T-cell (primary cell): ENCODE data around the gene POLE4. TPM values are rescaled to one million over a fixed set of nuclear protein-coding genes. Genes with fewer than 3 reads are reported as not detected.

Source experiments
- ATAC-seq, 4 experiments: fragments of 200-7000 bp in 3 of 4; fragments of 150-1000 bp in 1 of 4; cut with Tn5 transposase; replicated peaks in 1 of 4; 1 replicate in 3 of 4; 2 replicates in 1 of 4; pipeline ENCODE4 v1.10.0; 2021; ENCODE audit warnings: moderate library complexity in 3 of 4, mild to moderate bottlenecking in 2 of 4, moderate number of reproducible peaks in 1 of 4
- CTCF ChIA-PET, 2 donors: fragments of 300-600 bp; sonication (Branson Sonifier 250); formaldehyde crosslinking; loops; one replicate each; lab custom pipeline; 2022; ENCODE audit warnings: antibody characterized with exemption in 2 of 2; lab: Charles Lee
- POLR2A ChIA-PET, 2 donors: fragments of 300-600 bp; sonication (Branson Sonifier 250); formaldehyde crosslinking; loops; one replicate each; lab custom pipeline; 2022; ENCODE audit warnings: antibody characterized with exemption in 2 of 2; lab: Charles Lee
- DNase-seq, 35 experiments: peaks; one replicate each; pipeline versions ENCODE4 v3.0.0 to v3.0.0-alpha.2; 2013 to 2023
- H3K27ac ChIP-seq: one replicate; pipeline ENCODE4 v1.5.1; 2013; ENCODE audit warnings: low read length
- H3K27me3 ChIP-seq, 2 experiments: replicated peaks in 1 of 2; 1 replicate in 1 of 2; 2 replicates in 1 of 2; pipeline versions ENCODE4 v1.6.1 to v1.7.0; 2013; ENCODE audit warnings: low read length in 1 of 2, mixed read lengths in 1 of 2; ENCODE audit not compliant: control insufficient read depth in 2 of 2, insufficient read depth in 2 of 2; ENCODE audit errors: extremely low read depth in 1 of 2
- H3K36me3 ChIP-seq, 2 donors: 1 replicate in 1 of 2; 2 replicates in 1 of 2; pipeline versions ENCODE4 v1.6.1 to v1.7.0; 2013; ENCODE audit warnings: low read length in 1 of 2; ENCODE audit not compliant: control insufficient read depth in 2 of 2, insufficient read depth in 1 of 2; ENCODE audit errors: extremely low read depth in 1 of 2
- H3K4me1 ChIP-seq, 2 experiments: 1 replicate in 1 of 2; 2 replicates in 1 of 2; pipeline versions ENCODE4 v1.6.1 to v1.7.0; 2013; ENCODE audit warnings: low read length in 2 of 2, mixed read lengths in 1 of 2; ENCODE audit not compliant: insufficient read depth in 2 of 2, control insufficient read depth in 1 of 2; ENCODE audit errors: extremely low read depth in 1 of 2
- H3K4me3 ChIP-seq, 2 donors: 1 replicate in 1 of 2; 2 replicates in 1 of 2; pipeline versions ENCODE4 v1.5.1 to v1.7.0; 2013; ENCODE audit warnings: mild to moderate bottlenecking in 2 of 2, low read length in 1 of 2, moderate library complexity in 1 of 2; ENCODE audit not compliant: control insufficient read depth in 1 of 2; ENCODE audit errors: extremely low read depth in 1 of 2
- H3K9me3 ChIP-seq: 2 replicates; pipeline ENCODE4 v1.7.0; 2013
- H3K27ac Mint-ChIP-seq, 2 donors: one replicate each; pipeline ENCODE4 v1.8.0; 2020 to 2021; ENCODE audit warnings: mild to moderate bottlenecking in 2 of 2, mixed read lengths in 2 of 2
- H3K27me3 Mint-ChIP-seq, 2 donors: one replicate each; pipeline ENCODE4 v1.8.0; 2021 to 2022; ENCODE audit warnings: mixed read lengths in 2 of 2
- H3K36me3 Mint-ChIP-seq: one replicate; pipeline ENCODE4 v1.8.0; 2021; ENCODE audit warnings: mixed read lengths
- H3K4me1 Mint-ChIP-seq, 3 donors: one replicate each; pipeline ENCODE4 v1.8.0; 2020 to 2022; ENCODE audit warnings: mixed read lengths in 3 of 3, mild to moderate bottlenecking in 1 of 3
- H3K4me3 Mint-ChIP-seq, 3 donors: one replicate each; pipeline ENCODE4 v1.8.0; 2020 to 2022; ENCODE audit warnings: mild to moderate bottlenecking in 3 of 3, mixed read lengths in 3 of 3, moderate library complexity in 3 of 3
- H3K9me3 Mint-ChIP-seq, 3 donors: one replicate each; pipeline ENCODE4 v1.8.0; 2020 to 2022; ENCODE audit warnings: mixed read lengths in 3 of 3
- WGBS: methylation state at CpG from one replicate; pipeline ENCODE4 v1.1.5; 2013; ENCODE audit warnings: missing lambda C conversion rate; ENCODE audit not compliant: insufficient coverage; 5-methylcytosine and 5-hydroxymethylcytosine counted together
- total RNA-seq, 35 experiments: library from RNA in 6 of 35; stranded (reverse) in 6 of 35; fragments of 120-200 nt in 1 of 35; gene quantifications; one replicate each; pipeline versions ENCODE4 v1.2.1 to v1.2.4 and lab custom pipeline; 2013 to 2026

Gene POLE4
- total RNA-seq, 5 donors from 2014 or later (not counting 1 experiment from before 2014, with no cell fraction given), result 41.0 to 51.9 (median 47.6) TPM

DNA sequence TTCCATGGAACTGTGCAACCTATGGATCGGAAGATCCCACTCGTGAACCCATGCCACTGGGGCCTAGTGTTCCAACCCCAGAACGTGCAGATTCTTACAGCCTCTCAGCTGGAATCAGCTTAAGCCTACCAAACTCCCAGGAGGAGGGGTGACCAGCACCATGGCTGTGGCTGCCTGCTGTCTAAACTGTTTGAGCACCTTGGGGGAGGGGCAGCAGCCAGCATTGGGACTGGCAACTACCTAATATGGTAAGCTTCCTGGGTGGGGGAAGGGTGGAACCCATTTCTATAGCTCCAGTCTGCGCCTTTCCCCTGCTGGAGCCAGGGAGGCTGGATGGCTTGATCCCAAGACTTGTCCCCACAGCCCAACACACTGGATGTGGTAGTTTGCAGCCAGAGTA, 10.7 kb upstream of the POLE4 start:
- H3K4me3 ChIP-seq, result no peak overlapping the region
- POLR2A ChIA-PET, result no interaction called here
- H3K36me3 Mint-ChIP-seq, result no peaks in the 10 kb centered on the region
- peaks cover 0 to 3% of the 10 kb centered on the region in 2 experiments for H3K27me3 ChIP-seq
- peaks cover 2% of the 10 kb centered on the region for H3K9me3 ChIP-seq
- H3K4me3 Mint-ChIP-seq, result no peak overlapping the region
- H3K27me3 Mint-ChIP-seq, result peaks cover 4 to 9% of the 10 kb centered on the region in 2 donors
- no CpG with 5 or more reads among the region's 4 CpGs for WGBS
- no peak for DNase-seq
- H3K27ac ChIP-seq, result no peak overlapping the region
- H3K36me3 ChIP-seq, result peaks cover 0 to 3% of the 10 kb centered on the region in 2 donors
- CTCF ChIA-PET, result no interaction called here
- no peak for ATAC-seq
- H3K27ac Mint-ChIP-seq, result no peak overlapping the region
- no peaks in the 10 kb centered on the region for H3K4me1 Mint-ChIP-seq
- peaks cover 0 to 11% (median 5%) of the 10 kb centered on the region in 3 donors for H3K9me3 Mint-ChIP-seq
- H3K4me1 ChIP-seq, result no peaks in the 10 kb centered on the region

DNA sequence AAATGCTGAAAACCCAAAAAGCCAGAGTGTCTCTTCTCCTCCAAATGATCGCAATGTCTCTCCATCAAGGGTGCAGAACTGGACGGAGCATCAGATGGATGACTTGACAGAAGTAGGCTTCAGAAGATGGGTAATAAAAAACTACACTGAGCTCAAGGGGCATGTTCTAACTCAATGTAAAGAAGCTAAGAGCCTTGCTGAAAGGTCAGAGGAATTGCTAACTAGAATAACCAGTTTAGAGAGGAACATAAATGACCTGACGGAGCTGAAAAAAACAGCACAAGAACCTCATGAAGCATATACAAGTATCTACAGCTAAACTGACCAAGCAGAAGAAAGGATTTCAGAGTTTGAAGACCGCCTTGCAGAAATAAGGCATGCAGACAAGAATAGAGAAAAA, 9.7 kb upstream of the POLE4 start:
- Mint-ChIP-seq H3K4me3 (no peak overlapping the region), H3K27ac (no peak overlapping the region), H3K36me3 (no peaks in the 10 kb centered on the region), H3K27me3 (peaks cover 4% of the 10 kb centered on the region in 2 donors), H3K4me1 (no peaks in the 10 kb centered on the region), H3K9me3 (peaks cover 0 to 11% (median 5%) of the 10 kb centered on the region in 3 donors)
- Histone ChIP-seq H3K36me3 (peaks cover 0 to 4% of the 10 kb centered on the region in 2 donors), H3K4me3 (no peak overlapping the region), H3K27ac (no peak overlapping the region), H3K4me1 (peaks cover 0 to under 1% of the 10 kb centered on the region in 2 experiments), H3K9me3 (peaks cover 2% of the 10 kb centered on the region), H3K27me3 (peaks cover 0 to 3% of the 10 kb centered on the region in 2 experiments)
- no CpG with 5 or more reads among the region's 4 CpGs for WGBS
- ChIA-PET POLR2A (no interaction called here), CTCF (no interaction called here)
- ATAC-seq (no peak), DNase-seq (no peak)

DNA sequence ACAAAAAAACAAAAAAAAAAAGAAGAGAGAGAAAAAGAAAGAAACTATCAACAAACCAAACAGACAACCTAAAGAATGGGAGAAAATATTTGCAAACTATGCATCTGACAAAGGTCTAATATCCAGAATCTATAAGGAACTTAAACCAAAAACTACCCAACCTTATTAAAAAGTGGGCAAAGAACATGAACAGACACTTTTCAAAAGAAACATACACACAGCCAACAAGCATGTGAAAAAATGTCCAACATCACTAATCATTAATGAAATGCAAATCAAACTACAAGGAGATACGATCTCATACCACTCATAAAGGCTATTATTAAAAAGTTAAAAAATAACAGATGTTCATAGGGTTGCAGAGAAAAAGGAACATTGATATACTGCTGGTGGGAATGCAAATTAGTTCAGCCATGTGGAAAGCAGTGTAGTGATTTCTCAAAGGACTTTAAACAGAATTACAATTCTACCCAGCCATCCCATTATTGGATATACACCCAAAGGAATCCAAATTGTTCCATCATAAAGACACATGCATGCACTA, 7.2 kb upstream of the POLE4 start:
- ATAC-seq, result no peak
- no peaks in the 10 kb centered on the region for H3K36me3 Mint-ChIP-seq
- POLR2A ChIA-PET, result no interaction called here

DNA sequence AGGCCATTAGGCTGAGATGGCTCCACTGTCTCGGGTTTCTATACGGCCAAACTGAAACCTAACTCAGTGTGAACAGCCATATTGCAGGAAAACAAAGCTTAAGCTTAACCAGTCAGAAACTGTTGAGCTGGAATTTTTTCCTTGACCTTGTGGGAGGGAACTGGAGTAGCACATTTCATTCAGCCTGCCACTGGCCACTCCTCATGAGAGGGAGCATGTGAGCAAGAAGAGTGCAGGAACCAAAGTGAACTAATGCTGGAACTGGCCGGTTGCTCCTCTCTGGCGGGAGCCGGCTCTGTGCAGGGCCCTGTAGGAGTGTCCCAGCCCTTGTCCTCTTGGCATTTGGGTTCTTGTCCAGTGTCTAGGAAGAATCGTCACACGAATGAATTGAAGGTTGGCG, 5.9 kb upstream of the POLE4 start:
- ATAC-seq (no peak), DNase-seq (no peak)
- no peak overlapping the region for H3K4me3 ChIP-seq
- H3K4me1 Mint-ChIP-seq, result peaks cover 3 to 7% (median 7%) of the 10 kb centered on the region in 3 donors
- 95% methylated on average over 8 of the region's 8 CpGs for WGBS
- peaks cover 0 to 3% of the 10 kb centered on the region in 2 experiments for H3K27me3 ChIP-seq
- ChIA-PET POLR2A (no interaction called here), CTCF (interaction anchor here in 1 of 2 donors (0.5 kb wide), 1 partner anchor 1820 kb away, joined by 3 read pairs; no protein-coding TSS in a partner anchor)
- H3K36me3 ChIP-seq, result peaks cover 0 to 4% of the 10 kb centered on the region in 2 donors
- H3K27ac ChIP-seq, result no peak overlapping the region
- H3K4me3 Mint-ChIP-seq, result no peak overlapping the region
- peaks cover 0 to 11% (median 5%) of the 10 kb centered on the region in 3 donors for H3K9me3 Mint-ChIP-seq
- no peak overlapping the region for H3K27ac Mint-ChIP-seq
- H3K4me1 ChIP-seq, result peaks cover 0 to 3% of the 10 kb centered on the region in 2 experiments
- H3K9me3 ChIP-seq, result peaks cover 2% of the 10 kb centered on the region
- no peaks in the 10 kb centered on the region for H3K36me3 Mint-ChIP-seq
- H3K27me3 Mint-ChIP-seq, result peaks cover 1 to 4% of the 10 kb centered on the region in 2 donors

More for the DNA sequence above, 7.2 kb upstream of the POLE4 start:
- Histone ChIP-seq H3K4me3 (no peak overlapping the region), H3K4me1 (peaks cover 0 to 3% of the 10 kb centered on the region in 2 experiments), H3K36me3 (peaks cover 0 to 4% of the 10 kb centered on the region in 2 donors), H3K27ac (no peak overlapping the region), H3K9me3 (peaks cover 2% of the 10 kb centered on the region), H3K27me3 (peaks cover 0 to 3% of the 10 kb centered on the region in 2 experiments)
- H3K27ac Mint-ChIP-seq, result no peak overlapping the region
- DNase-seq, result no peak
- H3K9me3 Mint-ChIP-seq, result peaks cover 0 to 11% (median 5%) of the 10 kb centered on the region in 3 donors
- CTCF ChIA-PET, result no interaction called here
- H3K4me1 Mint-ChIP-seq, result peaks cover 3 to 7% (median 7%) of the 10 kb centered on the region in 3 donors
- WGBS, result no CpG with 5 or more reads among the region's 1 CpG
- no peak overlapping the region for H3K4me3 Mint-ChIP-seq
- H3K27me3 Mint-ChIP-seq, result peaks cover 4% of the 10 kb centered on the region in 2 donors

DNA sequence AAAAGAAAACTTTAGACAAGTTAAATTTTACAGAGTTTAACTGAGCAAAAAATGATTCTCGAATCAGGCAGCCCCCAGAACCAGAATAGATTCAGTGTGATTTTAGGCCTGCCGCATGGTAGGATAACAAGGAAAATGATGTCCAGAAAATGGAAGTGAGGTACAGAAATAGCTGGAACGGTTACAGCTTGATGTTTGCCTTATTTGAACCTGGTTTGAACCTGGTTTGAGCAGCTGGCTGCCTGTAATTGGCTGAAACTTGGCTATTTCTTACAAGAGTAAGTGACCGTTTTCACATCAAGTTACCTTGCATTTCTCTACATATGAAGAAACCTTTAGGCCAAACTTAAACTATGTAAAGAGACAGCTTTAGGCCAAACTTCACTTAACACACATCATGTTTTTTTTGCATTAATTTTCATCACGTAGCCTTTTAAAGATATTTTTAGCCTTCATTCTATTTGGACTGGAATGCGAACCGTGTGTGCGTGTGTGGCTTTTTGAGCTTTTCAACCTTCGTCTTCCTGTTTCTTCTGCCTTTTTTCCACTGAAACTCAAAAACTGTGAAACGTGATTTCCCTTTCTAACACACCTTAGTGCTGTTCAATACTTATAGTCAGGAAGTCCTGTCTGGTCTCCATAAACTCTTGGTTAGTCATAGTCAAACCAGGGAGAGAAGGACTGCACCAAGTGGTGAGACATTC, 4.5 kb upstream of the POLE4 start:
- Mint-ChIP-seq H3K27me3 (peaks cover 1 to 2% of the 10 kb centered on the region in 2 donors), H3K4me3 (no peak overlapping the region), H3K27ac (no peak overlapping the region), H3K9me3 (peaks cover 0 to 5% (median 3%) of the 10 kb centered on the region in 3 donors), H3K36me3 (no peaks in the 10 kb centered on the region), H3K4me1 (peaks cover 11 to 16% (median 16%) of the 10 kb centered on the region in 3 donors)
- H3K27ac ChIP-seq, result no peak overlapping the region
- ChIA-PET CTCF (interaction anchor here in 1 of 2 donors (0.5 kb wide), 1 partner anchor 775 kb away, joined by 4 read pairs; no protein-coding TSS in a partner anchor), POLR2A (interaction anchor here in 1 of 2 donors (0.8 kb wide), 1 partner anchor 13 kb away, joined by 4 read pairs; no protein-coding TSS in a partner anchor)
- ATAC-seq, result no peak
- peaks cover 3 to 6% of the 10 kb centered on the region in 2 experiments for H3K4me1 ChIP-seq
- WGBS, result 71% methylated on average over 3 of the region's 10 CpGs
- H3K36me3 ChIP-seq, result peaks cover 0 to 4% of the 10 kb centered on the region in 2 donors
- H3K4me3 ChIP-seq, result no peak overlapping the region
- DNase-seq, result no peak
- H3K27me3 ChIP-seq, result no peaks in the 10 kb centered on the region
- peaks cover 2% of the 10 kb centered on the region for H3K9me3 ChIP-seq

DNA sequence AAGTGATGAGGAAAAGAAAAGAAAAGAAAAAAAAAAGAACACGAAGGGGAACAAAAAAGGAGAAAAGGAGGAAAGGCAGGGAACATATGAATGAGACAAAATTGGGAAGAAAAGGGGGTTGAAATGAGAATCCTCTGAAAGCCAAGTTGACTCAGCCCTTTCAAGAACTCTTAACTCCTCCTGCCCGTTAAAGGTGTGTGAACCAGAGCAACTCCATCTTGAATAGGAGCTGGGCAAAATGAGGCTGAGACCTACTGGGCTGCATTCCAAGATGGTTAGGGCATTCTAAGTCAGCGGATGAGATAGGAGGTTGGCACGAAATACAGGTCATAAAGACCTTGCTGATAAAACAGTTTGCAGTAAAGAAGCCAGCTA, 4.0 kb upstream of the POLE4 start:
- H3K4me1 ChIP-seq, result peaks cover 6 to 12% of the 10 kb centered on the region in 2 experiments
- DNase-seq, result no peak
- H3K4me1 Mint-ChIP-seq, result peaks cover 16 to 22% (median 21%) of the 10 kb centered on the region in 3 donors

More for the DNA sequence above, 4.0 kb upstream of the POLE4 start:
- 70% methylated on average over 2 of the region's 4 CpGs for WGBS
- Mint-ChIP-seq H3K4me3 (no peak overlapping the region), H3K27me3 (peaks cover 0 to 1% of the 10 kb centered on the region in 2 donors), H3K27ac (no peak overlapping the region), H3K9me3 (peaks cover 0 to 5% (median 0%) of the 10 kb centered on the region in 3 donors), H3K36me3 (no peaks in the 10 kb centered on the region)
- CTCF ChIA-PET, result no interaction called here
- Histone ChIP-seq H3K27me3 (no peaks in the 10 kb centered on the region), H3K9me3 (peaks cover 2% of the 10 kb centered on the region), H3K27ac (no peak overlapping the region), H3K4me3 (no peak overlapping the region), H3K36me3 (peaks cover 0 to 4% of the 10 kb centered on the region in 2 donors)
- ATAC-seq, result no peak
- POLR2A ChIA-PET, result no interaction called here
